ENCODE results near the gene ANKRD6.

Gene ANKRD6

DNA sequence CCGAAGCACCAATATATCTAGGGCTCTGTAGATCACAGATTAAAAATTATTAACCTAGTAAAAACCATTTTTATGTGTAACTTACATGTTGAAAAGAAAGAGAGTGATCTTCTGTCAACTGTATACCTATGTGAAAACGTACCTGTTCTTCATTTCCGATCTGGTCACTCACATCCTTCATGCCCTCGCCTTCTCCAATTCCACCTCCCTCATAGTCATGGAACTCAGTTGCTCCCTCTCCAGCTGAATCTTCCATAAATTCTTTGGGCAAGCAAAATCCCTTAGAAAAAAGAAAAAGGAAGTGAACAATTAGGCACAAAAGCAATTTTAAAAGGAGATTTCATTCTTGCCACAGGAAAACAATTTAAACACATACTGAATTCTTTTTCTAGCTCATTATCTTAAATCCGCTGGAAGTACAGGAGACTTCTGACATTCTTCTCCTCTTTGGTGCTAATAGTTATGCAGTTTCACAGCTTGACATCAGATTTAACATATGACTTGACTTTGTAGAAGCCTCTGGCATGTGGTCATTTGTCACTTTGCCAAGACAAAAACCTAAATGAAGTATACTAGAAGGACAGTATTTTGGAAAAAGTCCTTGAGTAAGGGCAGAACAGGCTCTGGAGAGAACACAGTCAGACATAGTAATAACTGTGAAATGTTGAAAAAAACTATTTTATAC lies 235.1 kb downstream of the ANKRD6 start:
- DNase-seq = no peak

DNA sequence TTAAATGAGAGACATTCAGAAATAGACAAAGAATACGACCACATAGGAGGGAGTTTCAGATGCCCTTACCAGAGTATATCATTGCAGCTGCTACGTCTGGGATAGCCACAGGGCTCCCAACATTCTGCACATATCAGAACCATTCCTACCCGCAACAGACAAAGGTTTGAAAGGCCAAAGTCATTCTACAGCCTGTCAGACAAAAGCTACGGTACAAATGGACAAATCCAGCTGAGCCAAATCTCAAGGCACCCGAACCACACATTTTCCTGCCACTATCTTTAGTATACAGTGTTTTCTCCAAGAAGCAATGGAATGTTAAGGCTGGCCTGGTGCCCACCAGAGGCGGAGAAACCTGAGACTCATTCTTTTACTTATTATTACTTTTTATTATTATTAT lies 236.1 kb downstream of the ANKRD6 start:
- DNase-seq = no peak

- DNase-seq = no peak
Measured at GRCh38 chr6:89670935-89671565, 238.1 kb downstream of the ANKRD6 start.

GRCh38 chr6:89675949-89676748 lies 243.2 kb downstream of the ANKRD6 start:
- DNase-seq = no peak

DNA sequence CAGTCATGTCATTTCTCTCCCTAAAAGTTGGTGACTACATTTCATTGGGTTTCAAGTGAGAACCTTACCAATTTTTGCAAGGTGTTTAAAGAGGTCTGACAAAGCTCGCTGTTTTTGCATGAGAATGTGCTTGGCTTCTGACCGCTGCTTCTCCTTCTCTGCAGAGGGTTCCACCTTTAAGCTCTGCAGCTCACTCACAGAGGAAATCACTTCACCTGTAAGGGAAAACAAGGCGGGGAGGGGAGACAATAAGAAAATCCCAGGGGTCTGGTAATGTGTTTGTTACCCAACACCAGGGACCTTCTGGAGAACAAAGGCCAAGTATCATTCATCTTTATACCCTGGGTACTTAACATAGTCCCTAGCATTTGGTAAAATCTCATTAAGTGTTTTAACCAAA lies 245.6 kb downstream of the ANKRD6 start:
- DNase-seq = no peak

GRCh38 chr6:89679215-89680120 lies 246.5 kb downstream of the ANKRD6 start:
- DNase-seq = no peak

GRCh38 chr6:89680150-89680549 lies 247.2 kb downstream of the ANKRD6 start:
- no peak for DNase-seq

GRCh38 chr6:89680551-89680950 lies 247.6 kb downstream of the ANKRD6 start:
- no peak for DNase-seq

GRCh38 chr6:89681983-89682564 lies 249.1 kb downstream of the ANKRD6 start:
- no peak for DNase-seq

- DNase-seq = no peak
Measured at GRCh38 chr6:89682991-89683390, 250.0 kb downstream of the ANKRD6 start.
